GM23338 (cell line): ENCODE data around the gene C1orf115. TPM values are rescaled to one million over a fixed set of nuclear protein-coding genes. Genes with fewer than 3 reads are reported as not detected.

Experiments used
- ATAC-seq: fragments of 200-7000 bp; cut with Tn5 transposase; 3 replicates; pipeline ENCODE4 v1.9.1; 2020
- DNase-seq: peaks from one replicate; pipeline ENCODE4 v3.0.0-alpha.2; 2015; ENCODE audit warnings: low spot score
- H2AFZ ChIP-seq: fragments of 200-600 bp; sonication (generic); 2 replicates; pipeline ENCODE4 v1.8.0; 2016; ENCODE audit warnings: antibody characterized with exemption, mild to moderate bottlenecking, moderate library complexity
- H3F3A ChIP-seq: fragments of 200-600 bp; sonication (generic); replicated peaks from 2 replicates; pipeline ENCODE4 v1.8.0; 2017; ENCODE audit warnings: antibody characterized with exemption, mixed run types, low read depth
- H3K27ac ChIP-seq: fragments of 200-600 bp; sonication (generic); 2 replicates; pipeline ENCODE4 v1.6.1; 2016; ENCODE audit warnings: low read depth
- H3K27me3 ChIP-seq: fragments of 200-600 bp; sonication (generic); 2 replicates; pipeline ENCODE4 v1.8.0; 2016; ENCODE audit warnings: mild to moderate bottlenecking, mixed run types, moderate library complexity; ENCODE audit not compliant: insufficient read depth
- H3K36me3 ChIP-seq: fragments of 200-600 bp; sonication (generic); 2 replicates; pipeline ENCODE4 v1.8.0; 2016; ENCODE audit warnings: mild to moderate bottlenecking; ENCODE audit not compliant: insufficient read depth
- H3K4me1 ChIP-seq: fragments of 200-600 bp; sonication (generic); 2 replicates; pipeline ENCODE4 v1.8.0; 2016; ENCODE audit warnings: mild to moderate bottlenecking, moderate library complexity; ENCODE audit not compliant: insufficient read depth
- H3K4me2 ChIP-seq: fragments of 200-600 bp; sonication (generic); 2 replicates; pipeline ENCODE4 v1.7.1; 2017; ENCODE audit warnings: mixed run types
- H3K4me3 ChIP-seq: fragments of 200-600 bp; sonication (generic); 2 replicates; pipeline ENCODE4 v1.6.1; 2016; ENCODE audit warnings: mixed run types
- H3K79me2 ChIP-seq: fragments of 200-600 bp; sonication (generic); replicated peaks from 2 replicates; pipeline ENCODE4 v1.8.0; 2017; ENCODE audit warnings: mild to moderate bottlenecking; ENCODE audit not compliant: insufficient read depth
- H3K9me2 ChIP-seq: fragments of 200-600 bp; sonication (generic); 2 replicates; pipeline ENCODE4 v1.8.0; 2017; ENCODE audit not compliant: insufficient read depth
- H4K20me1 ChIP-seq: fragments of 200-600 bp; sonication (generic); replicated peaks from 2 replicates; pipeline ENCODE4 v1.8.0; 2017; ENCODE audit warnings: mild to moderate bottlenecking; ENCODE audit not compliant: insufficient read depth
- H3K27ac Mint-ChIP-seq: 2 replicates; pipeline ENCODE4 v1.8.0; 2020; ENCODE audit warnings: inconsistent platforms, mild to moderate bottlenecking, moderate library complexity, mixed read lengths
- H3K27me3 Mint-ChIP-seq: 3 replicates; pipeline ENCODE4 v1.8.0; 2022; ENCODE audit warnings: low read depth, mild to moderate bottlenecking, moderate library complexity, mixed read lengths, inconsistent platforms; ENCODE audit not compliant: insufficient read depth, poor library complexity
- H3K36me3 Mint-ChIP-seq: 3 replicates; pipeline ENCODE4 v1.8.0; 2021; ENCODE audit warnings: low read depth, mild to moderate bottlenecking, inconsistent platforms, moderate library complexity, mixed read lengths
- H3K4me1 Mint-ChIP-seq: 3 replicates; pipeline ENCODE4 v1.8.0; 2020; ENCODE audit warnings: mild to moderate bottlenecking, inconsistent platforms, mixed read lengths
- H3K4me3 Mint-ChIP-seq: 3 replicates; pipeline ENCODE4 v1.8.0; 2021; ENCODE audit warnings: moderate library complexity, mild to moderate bottlenecking, inconsistent platforms, mixed read lengths
- H3K9me3 Mint-ChIP-seq: 3 replicates; pipeline ENCODE4 v1.8.0; 2020; ENCODE audit warnings: moderate library complexity, mild to moderate bottlenecking, inconsistent platforms, mixed read lengths
- CREB1 ChIP-seq: fragments of 250-450 bp; sonication (Bioruptor Pico); IDR thresholded peaks from 2 replicates; pipeline ENCODE4 v1.5.0; 2020; ENCODE audit warnings: low read depth, mild to moderate bottlenecking, moderate library complexity
- CTCF ChIP-seq, 2 experiments: fragments of 200-600 bp in 1 of 2; sonication (generic) in 1 of 2; conservative IDR thresholded peaks; 2 replicates each; pipeline versions ENCODE4 v1.5.1 to v1.6.1; 2016 to 2017; ENCODE audit warnings: antibody characterized with exemption in 2 of 2, low read depth in 2 of 2, mild to moderate bottlenecking in 2 of 2, moderate library complexity in 1 of 2
- ETS1 ChIP-seq: IDR thresholded peaks from 2 replicates; pipeline ENCODE4 v1.6.1; 2016; ENCODE audit warnings: antibody characterized with exemption
- EZH2 ChIP-seq: fragments of 200-600 bp; sonication (generic); IDR thresholded peaks from one replicate; pipeline ENCODE4 v1.8.0; 2017; ENCODE audit warnings: antibody characterized with exemption, mild to moderate bottlenecking, low read depth; ENCODE audit not compliant: unreplicated experiment
- EZH2phosphoT487 ChIP-seq: fragments of 200-600 bp; sonication (generic); IDR thresholded peaks from one replicate; pipeline ENCODE4 v1.8.1; 2018; ENCODE audit warnings: antibody characterized with exemption; ENCODE audit not compliant: unreplicated experiment
- JUNB ChIP-seq: IDR thresholded peaks from one replicate; pipeline ENCODE4 v1.6.1; 2016; ENCODE audit warnings: antibody characterized with exemption; ENCODE audit not compliant: unreplicated experiment
- NANOG ChIP-seq: IDR thresholded peaks from 2 replicates; pipeline ENCODE4 v1.6.1; 2016; ENCODE audit warnings: antibody characterized with exemption, borderline replicate concordance
- POLR2AphosphoS5 ChIP-seq: IDR thresholded peaks from 2 replicates; pipeline ENCODE4 v1.6.1; 2016; ENCODE audit warnings: antibody characterized with exemption, low read depth
- REST ChIP-seq: IDR thresholded peaks from one replicate; pipeline ENCODE4 v1.6.1; 2018; ENCODE audit warnings: antibody characterized with exemption; ENCODE audit not compliant: unreplicated experiment
- STAT1 ChIP-seq: IDR thresholded peaks from one replicate; pipeline ENCODE4 v1.6.1; 2016; ENCODE audit warnings: antibody characterized with exemption; ENCODE audit not compliant: unreplicated experiment
- ZNF114 ChIP-seq: fragments of 250-450 bp; sonication (Bioruptor Pico); IDR thresholded peaks from 2 replicates; pipeline ENCODE4 v1.5.0; 2020; ENCODE audit warnings: mild to moderate bottlenecking, moderate library complexity
- ZNF331 ChIP-seq: fragments of 250-450 bp; sonication (Bioruptor Pico); IDR thresholded peaks from 2 replicates; pipeline ENCODE4 v1.5.0; 2020; ENCODE audit warnings: low read depth, mild to moderate bottlenecking, moderate library complexity
- ZNF462 ChIP-seq: fragments of 250-450 bp; sonication (Bioruptor Pico); IDR thresholded peaks from 2 replicates; pipeline ENCODE4 v1.5.0; 2020; ENCODE audit warnings: mild to moderate bottlenecking, moderate library complexity
- polyA plus RNA-seq: library from polyadenylated mRNA; unstranded; fragments of >200 nt; fragmentation: Nextera tagmentation; extraction: Ambion mirVana; gene quantifications from 2 replicates; pipeline ENCODE4 v1.2.1, GENCODE V29; 2016
- total RNA-seq: library from RNA; depleted of rRNA; stranded (reverse); fragments of >200 nt; shearing (Covaris generic); gene quantifications from 2 replicates; pipeline ENCODE4 v1.2.3, GENCODE V29; 2014

Gene C1orf115
- total and polyA plus RNA-seq, 2 experiments from 2014 or later = 2.5 to 6.0 TPM

DNA sequence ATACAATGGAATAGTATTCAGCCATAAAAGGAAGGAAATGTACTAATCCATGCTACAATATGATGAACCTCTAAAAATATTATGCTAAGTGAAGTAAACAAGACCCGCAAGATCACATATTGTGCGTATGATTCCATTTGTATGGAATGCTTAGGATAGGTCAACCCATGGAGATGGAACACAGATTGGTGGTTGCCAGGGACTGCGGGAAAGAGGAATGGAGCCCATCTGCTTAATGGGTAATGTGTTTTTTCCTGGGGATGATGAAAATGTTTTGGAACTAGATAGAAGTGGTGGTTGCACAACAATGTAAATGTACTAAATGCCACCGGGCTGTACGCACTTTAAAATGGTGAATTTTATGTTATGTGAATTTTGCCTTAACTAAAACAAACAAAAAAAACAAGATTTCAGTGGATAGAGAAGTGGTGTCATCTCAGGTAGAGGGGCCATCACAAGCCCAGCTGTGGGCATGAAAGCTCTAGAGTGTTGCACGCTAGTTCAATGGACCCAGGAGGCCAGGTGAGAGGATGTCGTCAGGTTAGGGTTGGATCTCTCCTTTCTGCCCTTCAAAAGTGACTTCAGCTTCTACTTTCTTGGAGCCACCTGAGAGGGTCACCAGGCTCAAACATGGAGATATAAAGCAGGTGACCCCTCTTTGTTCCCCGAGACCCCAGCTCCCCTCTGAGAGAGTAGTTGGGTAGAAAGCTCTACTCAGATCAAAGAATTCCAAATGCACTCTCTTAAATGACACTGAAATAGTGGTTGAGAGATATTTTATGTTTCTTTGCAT lies 2.5 kb downstream of the C1orf115 start:
- Histone ChIP-seq H3K4me2 (no peak overlapping the region), H3K79me2 (no peaks in the 10 kb centered on the region), H3K36me3 (no peaks in the 10 kb centered on the region), H4K20me1 (0 out of 2 replicates have a peak, but pooled peaks cover 3% of the 10 kb centered on the region), H3K4me3 (no peak overlapping the region), H3K27me3 (peaks cover 33% of the 10 kb centered on the region), H2AFZ (no peak overlapping the region), H3K9me2 (peaks cover 11% of the 10 kb centered on the region; the same call in 1 of the 2 replicates), H3F3A (0 out of 2 replicates have a peak, but pooled peaks cover 3% of the 10 kb centered on the region), H3K4me1 (0 out of 2 replicates have a peak, but pooled peaks cover 7% of the 10 kb centered on the region), H3K27ac (no peak overlapping the region)
- Mint-ChIP-seq H3K27me3 (peaks cover 16% of the 10 kb centered on the region), H3K4me3 (no peak overlapping the region), H3K36me3 (peaks cover 3% of the 10 kb centered on the region; the same call in 1 of the 3 replicates), H3K9me3 (no peaks in the 10 kb centered on the region), H3K27ac (no peak overlapping the region), H3K4me1 (peaks cover 9% of the 10 kb centered on the region; the same call in 2 of the 3 replicates)
- TF ChIP-seq STAT1 (no peak), CREB1 (CRISPR knock-in tag) (no peak), CTCF (conservative IDR thresholded peaks at IDR 0.05; ENCODE audit: low read depth in 2 of 2) (no peak), POLR2AphosphoS5 (no peak), JUNB (no peak), ZNF331 (no peak), ZNF462 (CRISPR knock-in tag) (no peak), EZH2phosphoT487 (no peak), REST (no peak), EZH2 (no peak), ZNF114 (CRISPR knock-in tag) (no peak), ETS1 (no peak), NANOG (no peak)
- DNase-seq (no peak), ATAC-seq (no peak)
